IMR-90 (cell line): ENCODE results near the gene PCARE. TPM values are rescaled to one million over a fixed set of nuclear protein-coding genes. Genes with fewer than 3 reads are reported as not detected.

ENCODE experiments used
- ATAC-seq: fragments of 200-7000 bp; cut with Tn5 transposase; 2 replicates; pipeline ENCODE4 v1.9.1; 2020; ENCODE audit warnings: low read depth, mild to moderate bottlenecking, moderate library complexity
- BruUV-seq: library from RNA; stranded (reverse); fragments of 400-500 nt; replicated peaks from 2 replicates; lab custom pipeline; 2021; lab: Mats Ljungman, UMichigan
- CTCF ChIA-PET: fragments of 300-600 bp; formaldehyde crosslinking; extraction: SDS; loops from one replicate; lab custom pipeline; 2021; ENCODE audit warnings: antibody characterized with exemption; lab: Yijun Ruan, JAX
- POLR2A ChIA-PET: fragments of 300-600 bp; sonication (Branson Sonifier 250); formaldehyde crosslinking; loops from one replicate; lab custom pipeline; 2022; ENCODE audit warnings: antibody characterized with exemption; ENCODE audit not compliant: unreplicated experiment; lab: Charles Lee
- DNase-seq: peaks from one replicate; pipeline ENCODE4 v3.0.0; 2013
- H2AFZ ChIP-seq: replicated peaks from 2 replicates; pipeline ENCODE3; 2013; ENCODE audit warnings: low read length, mild to moderate bottlenecking; ENCODE audit not compliant: poor library complexity
- H2AK5ac ChIP-seq: 2 replicates; pipeline ENCODE4 v1.6.1; 2013; ENCODE audit warnings: low read depth, low read length, inconsistent platforms
- H2AK9ac ChIP-seq: replicated peaks from 2 replicates; pipeline ENCODE3; 2013; ENCODE audit warnings: mild to moderate bottlenecking, low read depth, low read length, moderate library complexity; ENCODE audit not compliant: poor library complexity
- H2BK120ac ChIP-seq: 2 replicates; pipeline ENCODE4 v1.6.1; 2013; ENCODE audit warnings: low read depth, low read length, inconsistent platforms
- H2BK15ac ChIP-seq: 3 replicates; pipeline ENCODE4 v1.6.1; 2013; ENCODE audit warnings: low read depth, low read length, inconsistent platforms
- H2BK20ac ChIP-seq: 2 replicates; pipeline ENCODE4 v1.6.1; 2013; ENCODE audit warnings: low read depth, mild to moderate bottlenecking, inconsistent platforms, low read length, moderate library complexity
- H2BK5ac ChIP-seq: 2 replicates; pipeline ENCODE4 v1.6.1; 2013; ENCODE audit warnings: mild to moderate bottlenecking, low read depth, low read length, inconsistent platforms; ENCODE audit not compliant: poor library complexity, severe bottlenecking
- H3K14ac ChIP-seq: replicated peaks from 2 replicates; pipeline ENCODE4 v1.6.1; 2013; ENCODE audit warnings: low read depth, low read length, inconsistent platforms
- H3K18ac ChIP-seq: 2 replicates; pipeline ENCODE4 v1.6.1; 2013; ENCODE audit warnings: low read depth, low read length, control low read depth
- H3K23ac ChIP-seq: 2 replicates; pipeline ENCODE4 v1.6.1; 2013; ENCODE audit warnings: low read depth, low read length, inconsistent platforms
- H3K27ac ChIP-seq: 2 replicates; pipeline ENCODE4 v1.5.1; 2013; ENCODE audit warnings: mild to moderate bottlenecking, control low read depth, low read length; ENCODE audit not compliant: insufficient read depth
- H3K27me3 ChIP-seq: 2 replicates; pipeline ENCODE4 v1.6.1; 2013; ENCODE audit warnings: low read length; ENCODE audit not compliant: control insufficient read depth, insufficient read depth
- H3K36me3 ChIP-seq: 2 replicates; pipeline ENCODE4 v1.6.1; 2013; ENCODE audit warnings: low read length, mixed read lengths; ENCODE audit not compliant: control insufficient read depth, insufficient read depth
- H3K4ac ChIP-seq: 2 replicates; pipeline ENCODE4 v1.6.1; 2013; ENCODE audit warnings: low read depth, low read length, inconsistent platforms
- H3K4me1 ChIP-seq: 2 replicates; pipeline ENCODE4 v1.6.1; 2013; ENCODE audit warnings: low read length, mixed read lengths; ENCODE audit not compliant: control insufficient read depth, insufficient read depth
- H3K4me2 ChIP-seq: 2 replicates; pipeline ENCODE4 v1.6.1; 2013; ENCODE audit warnings: low read depth, mild to moderate bottlenecking, control low read depth, low read length, moderate library complexity
- H3K4me3 ChIP-seq: 2 replicates; pipeline ENCODE4 v1.5.1; 2013; ENCODE audit warnings: low read depth, mild to moderate bottlenecking, control low read depth, low read length, moderate library complexity; ENCODE audit not compliant: insufficient read depth
- H3K56ac ChIP-seq: 2 replicates; pipeline ENCODE4 v1.6.1; 2013; ENCODE audit warnings: low read length, inconsistent platforms; ENCODE audit not compliant: insufficient read depth; ENCODE audit errors: extremely low read depth
- H3K79me1 ChIP-seq, 2 experiments: 2 replicates each; pipeline ENCODE4 v1.6.1; 2013; ENCODE audit warnings: low read length in 2 of 2, inconsistent platforms in 1 of 2, low read depth in 1 of 2
- H3K9ac ChIP-seq: 2 replicates; pipeline ENCODE4 v1.6.1; 2013; ENCODE audit warnings: low read depth, low read length, control low read depth
- H3K9me1 ChIP-seq: 2 replicates; pipeline ENCODE4 v1.6.1; 2013; ENCODE audit warnings: low read length, inconsistent platforms; ENCODE audit not compliant: insufficient read depth
- H3K9me3 ChIP-seq: 2 replicates; pipeline ENCODE4 v1.6.1; 2013; ENCODE audit warnings: low read length; ENCODE audit not compliant: control insufficient read depth, insufficient read depth
- H4K20me1 ChIP-seq: 2 replicates; pipeline ENCODE4 v1.6.1; 2013; ENCODE audit warnings: low read length, inconsistent platforms; ENCODE audit not compliant: insufficient read depth
- H4K5ac ChIP-seq: 2 replicates; pipeline ENCODE4 v1.6.1; 2013; ENCODE audit warnings: mild to moderate bottlenecking, low read depth, low read length, control low read depth
- H4K8ac ChIP-seq, 2 experiments: 2 replicates each; pipeline ENCODE4 v1.6.1; 2013; ENCODE audit warnings: low read depth in 2 of 2, low read length in 2 of 2, control low read depth in 1 of 2, inconsistent platforms in 1 of 2
- H4K91ac ChIP-seq: 2 replicates; pipeline ENCODE4 v1.6.1; 2013; ENCODE audit warnings: low read depth, low read length, inconsistent platforms; ENCODE audit not compliant: insufficient read depth
- BHLHE40 ChIP-seq: fragments of 150-350 bp; IDR thresholded peaks from 2 replicates; pipeline ENCODE4 v1.6.1; 2016; ENCODE audit warnings: mild to moderate bottlenecking, low read depth, low read length
- CEBPB ChIP-seq: IDR thresholded peaks from 2 replicates; pipeline ENCODE4 v1.6.1; 2012; ENCODE audit warnings: low read depth, low read length, improper control_type of control experiment
- CHD1 ChIP-seq: IDR thresholded peaks from 2 replicates; pipeline ENCODE4 v1.6.1; 2012; ENCODE audit warnings: low read depth, low read length, improper control_type of control experiment
- CTCF ChIP-seq: conservative IDR thresholded peaks from 2 replicates; pipeline ENCODE4 v1.5.1; 2012; ENCODE audit warnings: mild to moderate bottlenecking, low read depth, low read length, improper control_type of control experiment
- ELK1 ChIP-seq: fragments of 150-350 bp; IDR thresholded peaks from 2 replicates; pipeline ENCODE4 v1.6.1; 2016; ENCODE audit warnings: low read depth, mild to moderate bottlenecking, low read length, moderate library complexity, borderline replicate concordance
- FOS ChIP-seq: fragments of 150-350 bp; IDR thresholded peaks from 2 replicates; pipeline ENCODE4 v1.6.1; 2016; ENCODE audit warnings: low read depth, low read length
- MAZ ChIP-seq: IDR thresholded peaks from 2 replicates; pipeline ENCODE4 v1.6.1; 2012; ENCODE audit warnings: low read depth, mild to moderate bottlenecking, low read length, improper control_type of control experiment, moderate library complexity, borderline replicate concordance
- MXI1 ChIP-seq: IDR thresholded peaks from 2 replicates; pipeline ENCODE4 v1.6.1; 2012; ENCODE audit warnings: low read depth, mild to moderate bottlenecking, low read length, moderate library complexity, borderline replicate concordance
- NFE2L2 ChIP-seq: fragments of 150-350 bp; IDR thresholded peaks from 2 replicates; pipeline ENCODE4 v1.6.1; 2016; ENCODE audit warnings: low read depth, mild to moderate bottlenecking, low read length
- RAD21 ChIP-seq: IDR thresholded peaks from 2 replicates; pipeline ENCODE4 v1.6.1; 2012; ENCODE audit warnings: low read length, improper control_type of control experiment
- RCOR1 ChIP-seq: IDR thresholded peaks from 2 replicates; pipeline ENCODE4 v1.6.1; 2012; ENCODE audit warnings: mild to moderate bottlenecking, low read length, improper control_type of control experiment; ENCODE audit not compliant: insufficient replicate concordance
- RFX5 ChIP-seq: IDR thresholded peaks from 2 replicates; pipeline ENCODE4 v1.8.0; 2012; ENCODE audit warnings: low read depth, mild to moderate bottlenecking, low read length, moderate library complexity
- SMC3 ChIP-seq: fragments of 150-350 bp; IDR thresholded peaks from 2 replicates; pipeline ENCODE4 v1.6.1; 2016; ENCODE audit warnings: low read depth, mild to moderate bottlenecking, antibody characterized with exemption, low read length, moderate library complexity
- USF2 ChIP-seq: fragments of 150-350 bp; IDR thresholded peaks from 2 replicates; pipeline ENCODE4 v1.6.1; 2017; ENCODE audit warnings: mild to moderate bottlenecking, antibody characterized with exemption, low read length, low read depth
- WGBS, 2 experiments: methylation state at CpG; one replicate each; pipeline versions ENCODE4 v1.1.5 to v1.1.7; 2013; ENCODE audit warnings: missing lambda C conversion rate in 2 of 2; ENCODE audit not compliant: insufficient read length in 1 of 2; ENCODE audit errors: extremely low coverage in 2 of 2; 5-methylcytosine and 5-hydroxymethylcytosine counted together
- dilution Hi-C: fragments of 300-500 bp; cut with HindIII; formaldehyde crosslinking; loops from one replicate; pipeline ENCODE4 v1.14.3; 2018; ENCODE audit warnings: low sequenced_read_pairs; ENCODE audit not compliant: unreplicated experiment
- in situ Hi-C: fragments of 300-500 bp; cut with MboI; formaldehyde crosslinking; loops from 3 replicates; pipeline ENCODE4 v1.14.3; 2019; ENCODE audit warnings: low sequenced_read_pairs, inconsistent platforms, mixed read lengths
- intact Hi-C: fragments of 100-400 bp; cut with micrococcal nuclease; formaldehyde crosslinking; loops from 2 replicates; pipeline ENCODE4 v1.10.0; 2022
- polyA plus RNA-seq, 3 experiments: library from polyadenylated mRNA; depleted of rRNA; stranded (reverse); fragments of >200 nt; gene quantifications; 2 replicates each; pipeline ENCODE4 v1.2.3, GENCODE V29; 2012; ENCODE audit warnings: low replicate concordance in 1 of 3
- total RNA-seq: library from RNA; depleted of rRNA; stranded (reverse); fragments of >200 nt; gene quantifications from 2 replicates; pipeline ENCODE4 v1.2.3, GENCODE V29; 2012

Gene PCARE
- total and polyA plus RNA-seq, 2 of the 4 experiments (the other 2 are of a cell fraction) = not detected

GRCh38 chr2:29055601-29056000, 18.7 kb downstream of the PCARE start:
- intact Hi-C loops = no loop called here

More at GRCh38 chr2:29055601-29056000, 18.7 kb downstream of the PCARE start:
- no TSS peak for BruUV-seq
- Histone ChIP-seq H3K4me3 (no peak overlapping the region), H2BK120ac (no peak overlapping the region), H3K4ac (no peak overlapping the region), H4K5ac (no peak overlapping the region), H3K23ac (no peak overlapping the region), H2AK9ac (no peak overlapping the region), H3K14ac (no peak overlapping the region), H3K56ac (no peak overlapping the region), H3K27me3 (peaks cover 10% of the 10 kb centered on the region; the same call in 1 of the 2 replicates), H3K27ac (no peak overlapping the region), H3K9ac (no peak overlapping the region), H2BK5ac (no peak overlapping the region), H4K8ac (no peak overlapping the region), H3K79me1 (no peaks in the 10 kb centered on the region), H4K91ac (no peak overlapping the region), H2BK15ac (no peak overlapping the region), H3K4me2 (no peak overlapping the region), H3K4me1 (no peaks in the 10 kb centered on the region), H3K9me3 (no peaks in the 10 kb centered on the region), H4K20me1 (no peaks in the 10 kb centered on the region), H3K18ac (no peak overlapping the region), H2AK5ac (no peak overlapping the region), H3K36me3 (no peaks in the 10 kb centered on the region), H3K9me1 (no peaks in the 10 kb centered on the region), H2BK20ac (no peak overlapping the region), H2AFZ (no peak overlapping the region)
- WGBS, 2 experiments = no CpG with 5 or more reads among the region's 1 CpG
- CTCF ChIA-PET = no interaction called here
- DNase-seq (no peak), ATAC-seq (no peak)
- POLR2A ChIA-PET = no interaction called here
- dilution Hi-C loops (no loop called here), in situ Hi-C loops (no loop called here)
- TF ChIP-seq SMC3 = no peak
- no peak for TF ChIP-seq MXI1
- TF ChIP-seq RCOR1 = no peak
- TF ChIP-seq RAD21 = no peak
- TF ChIP-seq CEBPB = no peak
- TF ChIP-seq ELK1 = no peak
- TF ChIP-seq BHLHE40 = no peak
- no peak for TF ChIP-seq NFE2L2
- TF ChIP-seq CTCF = no peak
- no peak for TF ChIP-seq CHD1
- TF ChIP-seq FOS = no peak
- no peak for TF ChIP-seq MAZ
- TF ChIP-seq RFX5 = no peak
- TF ChIP-seq USF2 = no peak
